Suprapubic skin (tissue), 4 donors: ENCODE results near the gene CREB3L1. TPM values are rescaled to one million over a fixed set of nuclear protein-coding genes. Genes with fewer than 3 reads are reported as not detected.

Source experiments
- DNase-seq, 2 donors: peaks; one replicate each; pipeline ENCODE4 v3.0.0-alpha.2; 2019; ENCODE audit warnings: low spot score in 2 of 2
- H3K27ac ChIP-seq: fragments of 200-600 bp; sonication (generic); one replicate; pipeline ENCODE4 v1.5.1; 2019
- H3K27me3 ChIP-seq: fragments of 200-600 bp; sonication (generic); one replicate; pipeline ENCODE4 v1.5.1; 2019
- H3K36me3 ChIP-seq: fragments of 200-600 bp; sonication (generic); one replicate; pipeline ENCODE4 v1.5.1; 2019
- H3K4me1 ChIP-seq: fragments of 200-600 bp; sonication (generic); one replicate; pipeline ENCODE4 v1.5.1; 2019
- H3K4me3 ChIP-seq: fragments of 200-600 bp; sonication (generic); one replicate; pipeline ENCODE4 v1.5.1; 2019; ENCODE audit warnings: mild to moderate bottlenecking
- H3K9me3 ChIP-seq: fragments of 200-600 bp; sonication (generic); one replicate; pipeline ENCODE4 v1.5.1; 2019
- CTCF ChIP-seq, 2 donors: fragments of 200-600 bp in 1 of 2; fragments of 450-650 bp in 1 of 2; sonication (generic) in 1 of 2; IDR thresholded peaks; one replicate each; pipeline ENCODE4 v1.5.1; 2016 to 2019; ENCODE audit warnings: antibody characterized with exemption in 2 of 2, mild to moderate bottlenecking in 1 of 2, moderate library complexity in 1 of 2
- EP300 ChIP-seq: sonication (generic); formaldehyde crosslinking; IDR thresholded peaks from one replicate; pipeline ENCODE4 v1.6.1; 2017; ENCODE audit warnings: antibody characterized with exemption
- POLR2A ChIP-seq, 2 donors: fragments of 450-650 bp; IDR thresholded peaks; one replicate each; pipeline ENCODE4 v1.6.1; 2017; ENCODE audit warnings: antibody characterized with exemption in 2 of 2, mild to moderate bottlenecking in 2 of 2, moderate library complexity in 2 of 2
- POLR2AphosphoS5 ChIP-seq, 3 donors: sonication (generic); formaldehyde crosslinking; IDR thresholded peaks; one replicate each; pipeline ENCODE4 v1.6.1; 2017; ENCODE audit warnings: antibody characterized with exemption in 3 of 3
- WGBS: methylation state at CpG from one replicate; pipeline ENCODE4 v1.1.5; 2018; 5-methylcytosine and 5-hydroxymethylcytosine counted together
- total RNA-seq, 4 donors: library from RNA; depleted of rRNA; stranded (reverse); fragments of >200 nt; gene quantifications; one replicate each; pipeline ENCODE4 v1.1.0, GENCODE V29; 2016

The CREB3L1 gene
- total RNA-seq, 4 donors from 2014 or later, result 0.79 to 2.3 (median 1.5) TPM

DNA sequence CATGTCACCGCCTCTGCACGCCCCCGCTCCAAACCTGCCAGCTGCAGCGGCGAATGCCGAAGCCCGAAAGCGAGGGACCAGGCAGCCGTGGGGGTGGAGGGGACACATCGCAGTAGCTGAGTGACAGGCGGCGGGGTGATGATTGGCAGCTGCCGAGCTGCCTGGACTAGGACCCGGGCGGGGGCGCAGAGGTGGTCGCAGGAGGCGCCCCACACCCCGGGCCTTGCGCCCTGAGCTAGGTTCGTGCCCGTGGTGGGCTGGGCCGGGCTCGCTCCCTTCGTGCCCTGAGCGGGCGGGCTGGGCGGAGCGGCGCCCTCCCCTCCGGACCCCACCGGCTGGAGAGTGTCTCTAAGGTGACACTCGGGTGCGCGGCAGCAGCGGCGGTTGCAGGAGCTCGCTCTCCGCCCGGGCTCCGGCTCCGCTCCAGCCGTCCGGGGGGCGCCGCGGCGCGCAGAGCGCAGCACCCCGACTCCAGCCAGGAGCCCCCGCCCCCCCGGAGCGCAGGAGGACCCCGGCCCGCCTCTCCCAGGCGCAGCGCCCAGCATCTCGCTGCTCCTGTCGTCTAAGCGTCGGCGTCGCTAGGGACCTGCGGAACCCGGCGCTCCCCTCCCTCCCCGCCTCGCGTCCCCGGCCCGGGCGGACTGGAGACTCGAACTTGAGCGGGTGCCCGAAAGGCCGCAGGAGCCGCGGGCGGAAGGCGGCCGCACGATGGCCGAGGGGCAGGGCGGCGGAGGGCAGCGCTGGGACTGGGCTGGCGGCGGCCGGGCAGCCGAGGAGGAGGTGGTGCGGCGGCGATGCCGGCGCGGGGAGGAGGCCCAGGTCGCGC lies 55.3 kb downstream of the CREB3L1 start:
- no peak for TF ChIP-seq POLR2AphosphoS5 (IDR thresholded peaks at IDR 0.05)
- no peak for TF ChIP-seq CTCF (IDR thresholded peaks at IDR 0.05)
- TF ChIP-seq EP300, result no peak
- no peak for TF ChIP-seq POLR2A (IDR thresholded peaks at IDR 0.05)
- no peaks in the 10 kb centered on the region for H3K9me3 ChIP-seq
- no CpG with 5 or more reads among the region's 99 CpGs for WGBS
- no peak for DNase-seq
- H3K4me3 ChIP-seq, result peak overlapping the region; percentile 59
- peaks cover 30% of the 10 kb centered on the region for H3K27me3 ChIP-seq
- H3K4me1 ChIP-seq, result peaks cover 24% of the 10 kb centered on the region
- no peak overlapping the region for H3K27ac ChIP-seq
- H3K36me3 ChIP-seq, result no peaks in the 10 kb centered on the region

DNA sequence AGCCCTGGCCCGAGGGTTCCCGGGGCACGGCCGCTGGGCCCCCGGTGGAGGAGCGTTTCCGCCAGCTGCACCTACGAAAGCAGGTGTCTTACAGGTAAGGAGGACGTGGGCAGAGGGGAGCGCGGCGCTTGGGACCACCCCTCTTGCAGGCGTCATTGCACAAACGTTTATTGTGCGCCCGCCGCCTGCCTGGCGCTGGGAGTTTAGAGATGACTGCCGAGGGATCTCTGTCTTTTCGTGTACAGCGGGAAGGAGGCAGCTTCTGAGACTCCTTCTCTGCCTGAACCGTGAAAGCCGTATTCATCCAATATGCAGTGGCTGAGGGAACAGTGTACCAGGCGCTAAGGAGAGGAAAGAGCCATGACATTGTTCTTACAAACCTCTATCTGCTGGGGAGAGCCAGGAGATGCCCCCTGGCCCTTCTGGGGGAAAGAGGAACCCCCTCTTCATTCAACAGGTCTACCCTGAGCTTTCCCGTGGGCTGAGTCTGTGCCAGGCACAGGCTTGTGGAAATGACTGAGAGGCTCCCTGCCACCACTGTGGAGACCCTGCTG lies 56.0 kb downstream of the CREB3L1 start:
- TF ChIP-seq POLR2A (IDR thresholded peaks at IDR 0.05), result no peak
- no peak for TF ChIP-seq POLR2AphosphoS5 (IDR thresholded peaks at IDR 0.05)
- TF ChIP-seq CTCF (IDR thresholded peaks at IDR 0.05), result no peak
- no peak for TF ChIP-seq EP300
- no peaks in the 10 kb centered on the region for H3K36me3 ChIP-seq
- DNase-seq, result no peak
- peaks cover 30% of the 10 kb centered on the region for H3K4me1 ChIP-seq
- no peak overlapping the region for H3K27ac ChIP-seq
- peak overlapping the region; percentile 59 for H3K4me3 ChIP-seq
- WGBS, result 24% methylated on average over 13 of the region's 25 CpGs
- peaks cover 30% of the 10 kb centered on the region for H3K27me3 ChIP-seq
- H3K9me3 ChIP-seq, result no peaks in the 10 kb centered on the region

- H3K27ac ChIP-seq, result no peak overlapping the region
- WGBS, result no CpG with 5 or more reads among the region's 3 CpGs
- no peak for DNase-seq
- H3K4me3 ChIP-seq, result no peak overlapping the region
- peaks cover 37% of the 10 kb centered on the region for H3K4me1 ChIP-seq
- peaks cover 30% of the 10 kb centered on the region for H3K27me3 ChIP-seq
- no peaks in the 10 kb centered on the region for H3K9me3 ChIP-seq
- TF ChIP-seq CTCF (IDR thresholded peaks at IDR 0.05), result no peak
- no peak for TF ChIP-seq POLR2A (IDR thresholded peaks at IDR 0.05)
- TF ChIP-seq POLR2AphosphoS5 (IDR thresholded peaks at IDR 0.05), result no peak
- TF ChIP-seq EP300, result no peak
- H3K36me3 ChIP-seq, result no peaks in the 10 kb centered on the region
Measured at GRCh38 chr11:46334211-46334610, 56.7 kb downstream of the CREB3L1 start.

- 90% methylated on average over 6 of the region's 6 CpGs for WGBS
- TF ChIP-seq CTCF (IDR thresholded peaks at IDR 0.05), result no peak
- TF ChIP-seq POLR2A (IDR thresholded peaks at IDR 0.05), result no peak
- no peak for TF ChIP-seq POLR2AphosphoS5 (IDR thresholded peaks at IDR 0.05)
- no peak for TF ChIP-seq EP300
- Histone ChIP-seq H3K27me3 (peaks cover 25% of the 10 kb centered on the region), H3K36me3 (no peaks in the 10 kb centered on the region), H3K27ac (no peak overlapping the region), H3K4me1 (peaks cover 44% of the 10 kb centered on the region), H3K9me3 (no peaks in the 10 kb centered on the region), H3K4me3 (no peak overlapping the region)
- no peak for DNase-seq
Measured at GRCh38 chr11:46335271-46335670, 57.8 kb downstream of the CREB3L1 start.

DNA sequence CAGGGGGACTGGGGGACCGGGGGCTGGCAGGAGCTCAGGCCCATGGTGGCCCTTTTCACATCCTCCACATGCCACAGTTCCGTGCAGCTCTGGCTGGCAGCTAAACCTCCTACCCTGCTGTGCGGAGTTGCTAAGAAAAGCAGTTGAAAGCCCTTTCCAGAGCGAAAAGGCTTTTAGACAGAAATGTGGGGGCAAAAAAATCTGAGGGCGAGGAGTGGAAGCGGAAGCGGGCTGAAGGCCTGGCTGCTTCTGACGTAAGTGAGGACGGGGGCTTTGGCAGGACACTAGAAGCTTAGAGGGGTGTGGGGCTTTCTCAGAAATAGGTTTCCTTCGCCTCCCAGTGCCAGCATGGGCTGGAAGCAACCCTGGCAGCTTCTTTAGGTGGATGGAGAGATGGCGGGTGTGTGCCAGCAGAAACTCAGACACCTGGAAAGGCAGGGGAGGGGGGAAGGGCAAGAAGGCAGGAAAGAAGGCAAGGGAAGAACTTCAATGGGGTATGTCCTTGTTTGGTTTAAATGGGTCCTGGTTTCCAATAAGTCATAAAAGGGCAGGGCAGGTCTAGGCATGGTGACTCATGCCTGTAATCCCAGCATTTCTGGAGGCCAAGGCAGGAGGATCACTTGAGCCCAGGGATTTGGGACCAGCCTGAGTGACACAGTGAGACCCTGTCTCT lies 58.6 kb downstream of the CREB3L1 start:
- H3K27ac ChIP-seq, result no peak overlapping the region
- no peaks in the 10 kb centered on the region for H3K9me3 ChIP-seq
- DNase-seq, result no peak
- H3K4me3 ChIP-seq, result no peak overlapping the region
- H3K4me1 ChIP-seq, result peaks cover 41% of the 10 kb centered on the region
- TF ChIP-seq POLR2A (IDR thresholded peaks at IDR 0.05) (no peak), CTCF (IDR thresholded peaks at IDR 0.05) (no peak), EP300 (no peak), POLR2AphosphoS5 (IDR thresholded peaks at IDR 0.05) (no peak)
- WGBS, result 82% methylated on average over 11 of the region's 11 CpGs
- H3K36me3 ChIP-seq, result no peaks in the 10 kb centered on the region
- peaks cover 25% of the 10 kb centered on the region for H3K27me3 ChIP-seq
